ENCODE data around the gene FRRS1.
A peak's percentile ranks its signal among the peaks of the same experiment; 100 is the strongest.

FRRS1 gene

DNA sequence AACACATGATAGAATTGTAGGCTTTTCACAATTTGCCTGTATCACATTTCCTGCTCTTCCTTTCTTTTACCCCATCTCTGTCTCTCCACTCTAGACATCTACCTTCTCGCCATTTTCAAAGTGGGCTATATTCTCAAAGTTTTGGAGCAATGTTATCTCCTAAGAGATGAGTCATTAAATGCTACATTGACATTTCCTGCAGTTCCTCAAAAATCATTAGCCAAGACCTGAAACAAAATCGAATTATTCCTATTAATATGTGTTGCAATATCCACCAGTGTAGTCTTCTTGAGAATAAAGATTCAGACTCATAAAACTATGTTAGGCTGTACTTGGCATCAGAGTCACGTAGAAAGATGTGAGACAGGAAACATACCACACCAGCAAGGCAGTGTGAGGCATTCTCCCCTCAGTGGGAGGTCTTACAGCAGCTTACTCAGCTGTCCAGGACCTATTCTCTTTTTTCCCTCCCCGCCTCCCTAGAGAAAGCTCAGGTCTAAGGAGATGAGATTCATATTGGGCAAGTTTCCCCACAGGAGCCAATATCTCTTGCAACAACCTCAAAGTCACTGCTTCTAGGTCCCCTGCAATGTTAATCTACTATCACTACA, 38.8 kb downstream of the FRRS1 start:
- no peak for DNase-seq

GRCh38 chr1:99726818-99727217, 39.6 kb downstream of the FRRS1 start:
- no peak for DNase-seq

GRCh38 chr1:99726407-99726806, 40.0 kb downstream of the FRRS1 start:
- DNase-seq = no peak

GRCh38 chr1:99725996-99726395, 40.4 kb downstream of the FRRS1 start:
- DNase-seq = no peak

- DNase-seq = no peak
These were observed 43.2 kb downstream of the FRRS1 start for GRCh38 chr1:99723251-99723650.

DNA sequence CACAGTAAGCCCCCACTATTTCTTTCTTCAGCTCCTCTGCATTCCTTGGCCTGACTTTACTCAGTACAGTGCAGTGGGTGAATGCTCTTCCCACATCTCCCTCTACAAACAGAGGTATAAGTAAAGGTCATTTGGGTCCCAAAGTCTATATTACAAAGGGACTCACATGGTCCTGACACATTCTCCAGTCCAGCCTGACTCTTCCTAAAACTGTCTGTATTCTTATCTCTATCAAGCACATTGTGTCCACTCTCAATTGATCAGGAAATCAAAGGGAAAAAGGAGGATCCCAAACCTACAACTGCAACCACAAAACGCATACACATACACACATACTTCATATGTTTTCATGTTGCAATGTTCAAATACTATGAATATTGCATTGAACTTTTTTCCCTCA, 49.4 kb downstream of the FRRS1 start:
- DNase-seq = no peak

DNA sequence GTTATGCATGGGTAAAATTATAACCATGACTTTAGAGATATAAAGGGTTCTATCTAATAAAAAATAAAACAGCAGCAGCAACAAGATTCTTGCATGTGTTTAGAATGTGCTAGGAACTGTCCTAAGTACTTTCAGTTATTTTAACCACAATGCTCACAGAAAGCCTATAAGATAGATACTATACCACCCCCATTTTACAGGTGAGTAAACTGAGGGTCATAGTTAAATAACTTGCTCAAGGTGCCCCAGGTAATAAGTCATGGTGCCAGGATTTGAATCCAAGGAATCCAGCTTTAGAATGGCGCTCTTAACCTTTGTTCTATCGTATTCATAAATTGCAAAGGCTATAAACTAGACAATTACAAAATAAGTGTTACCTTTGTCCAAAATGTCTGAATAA, 53.4 kb downstream of the FRRS1 start:
- no peak for DNase-seq

DNA sequence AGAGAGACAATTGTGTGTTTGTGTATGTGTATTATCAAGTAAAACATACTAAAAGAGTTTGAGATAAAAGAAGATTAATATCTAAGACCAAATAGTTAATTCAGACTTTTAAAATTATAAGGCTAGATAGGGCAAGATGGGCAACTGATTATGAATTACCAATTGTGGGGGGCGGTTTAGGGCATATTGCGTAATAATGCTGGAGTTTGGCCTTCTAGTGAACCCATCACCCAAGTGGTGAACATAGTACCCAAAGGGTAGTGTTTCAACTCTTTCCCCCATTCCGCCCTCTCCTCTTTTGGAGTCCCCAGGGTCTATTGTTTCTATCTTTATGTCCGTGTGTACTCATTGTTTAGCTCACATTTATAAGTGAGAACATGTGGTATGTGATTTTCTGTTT, 55.4 kb downstream of the FRRS1 start:
- DNase-seq = no peak

- DNase-seq = peak; percentile 86
These were observed 58.8 kb downstream of the FRRS1 start for GRCh38 chr1:99707535-99708142.

DNA sequence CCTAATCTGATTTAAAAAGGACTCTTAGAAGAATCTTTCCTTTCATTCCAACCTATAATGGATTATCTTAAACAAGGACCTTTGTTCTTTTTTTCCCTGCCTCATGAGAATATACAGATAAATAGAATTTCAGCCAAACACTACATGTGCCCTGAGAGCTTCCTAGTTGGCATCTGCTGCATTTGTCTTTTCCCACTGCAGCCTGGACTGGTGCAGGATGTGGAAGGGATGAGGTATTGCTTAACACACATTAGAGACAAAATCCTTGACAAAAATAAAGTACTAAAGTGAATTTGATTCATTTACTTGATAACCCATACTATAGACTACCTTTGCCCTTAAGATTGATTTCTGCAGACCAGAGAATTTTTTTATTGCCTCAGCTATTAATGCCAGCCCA, 61.0 kb downstream of the FRRS1 start:
- peak; percentile 37 for DNase-seq

DNA sequence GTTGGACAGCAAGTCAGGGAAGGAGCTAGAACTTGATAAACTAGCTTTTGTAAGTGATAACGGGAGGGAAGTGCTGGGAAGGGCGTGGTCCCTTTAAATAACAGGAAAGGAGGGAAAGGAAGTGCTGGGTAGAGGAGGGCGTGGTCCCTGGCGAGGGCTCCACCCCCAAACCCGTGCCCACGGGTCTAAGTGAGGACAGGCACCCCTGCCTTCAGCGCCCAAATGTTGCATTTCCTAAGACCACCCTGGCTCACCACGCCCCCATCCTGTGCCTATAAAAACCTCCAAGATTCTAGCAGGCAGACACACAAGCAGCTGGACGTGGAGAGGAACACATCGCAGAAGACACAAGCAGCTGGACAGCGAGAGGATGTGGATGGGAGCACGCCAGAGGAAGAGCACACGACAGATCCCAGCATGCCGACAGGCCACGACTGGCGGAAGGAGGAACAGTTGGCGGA, 62.0 kb downstream of the FRRS1 start:
- DNase-seq = peak; percentile 55

DNA sequence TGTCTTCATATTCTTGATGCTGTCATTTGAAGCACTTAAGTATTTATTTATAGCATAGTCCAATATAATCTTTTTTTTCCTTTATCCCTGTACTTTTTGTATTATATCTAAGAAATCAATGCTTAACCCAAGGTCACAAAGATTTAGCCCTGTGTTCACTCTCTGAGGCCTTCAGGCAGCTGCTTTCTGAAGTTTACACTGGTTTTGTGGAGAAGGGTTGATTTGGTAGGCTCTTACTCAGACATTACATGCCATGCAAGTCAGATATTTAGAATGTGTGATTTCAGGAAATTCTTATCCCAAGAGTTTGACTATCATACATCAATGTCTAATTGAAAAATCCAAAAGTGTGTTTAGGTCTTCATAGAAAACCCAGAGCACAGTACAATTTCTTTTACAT, 64.2 kb downstream of the FRRS1 start:
- no peak for DNase-seq

DNA sequence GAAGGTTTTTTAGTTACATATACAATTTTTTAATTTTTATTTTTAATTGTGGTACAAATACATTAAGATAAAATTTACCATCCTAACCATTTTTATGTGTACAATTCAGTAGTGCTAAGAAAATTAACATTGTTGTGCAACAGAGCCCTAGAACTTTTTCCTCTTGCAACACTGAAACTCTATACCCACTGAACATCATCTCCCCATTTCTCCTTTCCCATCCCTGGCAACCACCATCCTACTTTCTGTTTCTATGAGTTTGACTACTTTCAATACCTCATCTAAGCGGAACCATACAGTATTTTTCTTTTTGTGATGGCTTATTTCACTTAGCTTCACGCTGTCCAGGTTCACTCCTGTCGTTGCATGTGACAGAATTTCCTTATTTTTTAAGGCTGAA, 66.4 kb downstream of the FRRS1 start:
- no peak for DNase-seq

- DNase-seq = no peak
These were observed 68.9 kb downstream of the FRRS1 start for GRCh38 chr1:99697580-99697979.

DNA sequence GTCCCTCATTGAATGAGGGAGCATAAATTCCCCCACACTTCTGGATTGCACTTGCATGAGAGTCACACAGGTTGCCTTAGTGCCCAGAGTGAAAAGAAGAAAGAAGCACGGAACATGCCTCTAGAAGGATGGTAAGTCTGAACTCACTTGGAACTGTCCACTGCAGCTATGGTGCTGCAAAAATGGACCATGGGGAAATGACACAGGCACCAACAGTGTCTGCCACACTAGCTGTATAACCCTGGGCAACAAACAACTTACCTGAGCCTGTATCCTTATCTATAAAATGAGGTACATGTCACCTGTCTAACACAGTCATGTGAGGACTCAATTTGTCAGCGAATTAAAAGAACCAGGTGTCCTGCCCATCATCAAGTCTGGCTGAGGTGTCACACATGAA, 69.8 kb downstream of the FRRS1 start:
- no peak for DNase-seq

DNA sequence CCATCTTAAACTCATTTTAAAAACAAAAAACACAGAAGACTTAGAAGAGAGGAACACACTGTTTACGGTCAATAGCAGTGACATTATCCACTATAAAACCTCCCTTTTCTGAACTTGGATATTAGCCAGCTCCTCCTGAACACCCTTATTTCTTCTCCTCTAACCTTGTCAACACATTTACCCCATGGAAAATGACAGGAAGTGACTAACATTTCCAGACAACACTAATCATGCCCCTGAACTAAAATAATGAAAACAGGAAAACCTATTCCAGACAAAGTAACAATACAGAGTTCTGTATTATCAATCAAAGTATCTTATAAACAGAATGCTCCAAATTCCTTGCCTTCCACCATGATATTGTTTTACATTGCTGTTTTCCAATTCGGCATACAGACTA, 75.3 kb downstream of the FRRS1 start:
- DNase-seq = no peak

GRCh38 chr1:99685516-99686180, 80.8 kb downstream of the FRRS1 start:
- DNase-seq = peak; percentile 95

DNA sequence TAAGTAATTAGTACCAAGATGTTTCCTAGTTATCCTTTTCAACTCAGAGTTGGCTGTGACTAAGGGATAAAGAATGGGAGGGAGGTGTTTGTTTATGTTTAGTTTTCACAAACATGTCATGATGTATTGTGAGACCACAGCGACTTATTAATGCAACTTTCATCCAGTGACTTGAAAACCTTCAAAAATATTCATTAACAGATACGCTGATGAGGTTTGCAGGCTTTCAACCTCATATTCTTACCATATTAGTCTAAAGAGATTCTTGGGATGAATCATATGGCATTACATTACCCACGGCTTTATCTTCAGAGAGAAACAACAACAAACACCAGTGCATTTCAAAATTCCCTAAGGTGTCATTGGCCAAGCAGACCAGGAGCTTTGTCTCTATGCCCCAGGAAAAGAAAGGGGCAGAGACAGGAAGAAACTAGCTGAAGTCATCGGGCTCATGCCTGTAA, 84.1 kb downstream of the FRRS1 start:
- no peak for DNase-seq

DNA sequence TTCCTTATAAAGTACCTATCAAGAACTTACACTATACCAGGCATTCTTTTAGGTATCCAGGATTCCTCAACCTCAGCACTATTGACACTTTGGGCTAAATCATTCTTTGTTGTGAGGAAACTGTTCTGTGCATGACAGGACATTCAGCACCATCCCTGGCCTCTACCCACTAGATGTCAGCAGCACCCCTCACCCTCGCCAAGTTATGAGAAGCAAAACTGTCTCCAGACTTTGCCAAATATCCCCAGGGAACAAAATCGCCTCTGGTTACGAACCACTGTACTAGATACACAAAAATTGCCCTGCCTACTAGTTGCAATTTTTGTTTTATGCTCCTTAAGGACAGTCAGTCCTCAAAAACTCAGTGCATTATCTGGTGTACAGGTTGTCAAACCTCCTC, 84.9 kb downstream of the FRRS1 start:
- DNase-seq = no peak

- no peak for DNase-seq
These were observed 86.2 kb downstream of the FRRS1 start for GRCh38 chr1:99680270-99680669.

DNA sequence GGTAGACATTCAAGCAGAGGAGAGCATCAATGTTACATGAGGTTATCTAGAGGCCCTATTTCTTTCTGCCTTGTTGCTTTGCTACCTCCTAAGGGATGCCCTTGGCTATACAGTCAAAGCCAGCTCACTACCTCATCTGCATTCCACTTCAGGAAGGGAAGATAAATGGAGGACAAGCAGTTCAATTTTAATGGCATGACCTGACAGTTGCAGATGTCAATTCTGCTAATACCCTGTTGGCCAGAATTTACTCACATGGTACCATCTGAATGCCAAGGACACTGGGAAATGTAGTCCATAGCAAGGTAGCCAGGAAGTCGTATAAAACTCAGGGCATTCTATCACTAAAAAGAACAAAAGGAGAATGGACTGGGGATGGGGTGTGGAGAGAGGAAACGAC, 89.0 kb downstream of the FRRS1 start:
- DNase-seq = peak; percentile 21

GRCh38 chr1:99676876-99677275, 89.6 kb downstream of the FRRS1 start:
- DNase-seq = no peak

- no peak for DNase-seq
These were observed 90.4 kb downstream of the FRRS1 start for GRCh38 chr1:99675994-99676393.

- DNase-seq = no peak
These were observed 91.1 kb downstream of the FRRS1 start for GRCh38 chr1:99675292-99675691.

Measured in DMS53 (cell line).